Articular chondrocyte of knee joint (primary cell): ENCODE results near the gene PRAMEF4. TPM values are rescaled to one million over a fixed set of nuclear protein-coding genes. Genes with fewer than 3 reads are reported as not detected.

ENCODE experiments used
- small RNA-seq: library from RNA; depleted of rRNA; stranded (forward); fragments of <200 nt; gene quantifications from one replicate; pipeline ENCODE3, GENCODE V24; 2012
- total RNA-seq: library from RNA; depleted of rRNA; stranded (reverse); fragments of >200 nt; gene quantifications from 2 replicates; pipeline ENCODE4 v1.2.3, GENCODE V29; 2012

PRAMEF4 gene
- not detected in 2 replicates for total RNA-seq

GRCh38 chr1:12886101-12886500 lies at the start of gene PRAMEF4:
Gene PRAMEF4, minus strand, starts transcription at chr1:12886201. Its CDS starts 2,807 bp downstream, at chr1:12883394.

GRCh38 chr1:12916310-12916709 lies 30.3 kb upstream of the PRAMEF4 start, which contains the start of gene PRAMEF7:
Gene PRAMEF7, plus strand, starts transcription at chr1:12916610. Its CDS starts 1,083 bp downstream, at chr1:12917693.

GRCh38 chr1:12898170-12898569 lies 12.2 kb upstream of the PRAMEF4 start, which contains the start of gene PRAMEF10:
Gene PRAMEF10, minus strand, starts transcription at chr1:12898270. Its CDS starts 2,423 bp downstream, at chr1:12895847.

GRCh38 chr1:12856786-12857185 lies 29.2 kb downstream of the PRAMEF4 start, which contains the start of gene PRAMEF2:
Gene PRAMEF2, plus strand, starts transcription at chr1:12857086. Its CDS starts 1,924 bp downstream, at chr1:12859010.

GRCh38 chr1:12848620-12849019 lies 37.4 kb downstream of the PRAMEF4 start, which contains the start of gene HNRNPCL1:
Gene HNRNPCL1, minus strand, starts transcription at chr1:12848720. Its CDS starts 431 bp downstream, at chr1:12848289.

GRCh38 chr1:12831310-12831709 lies 54.7 kb downstream of the PRAMEF4 start, which contains the start of gene PRAMEF11:
Gene PRAMEF11, minus strand, starts transcription at chr1:12831410. Its CDS starts 2,621 bp downstream, at chr1:12828789.

Small RNA genes within 50 kb of the gene (small RNA-seq; reads per million reads assigned to genes)
- gene RNU6-1072P: not detected

Other genes starting within 250 kb of the PRAMEF4 start
- not detected in 2 replicates for gene AADACL4, start 242.1 kb downstream of the PRAMEF4 start, total RNA-seq
- not detected in 2 replicates for gene AADACL3, start 170.1 kb downstream of the PRAMEF4 start, total RNA-seq
- gene CFAP107, start 140.0 kb downstream of the PRAMEF4 start, total RNA-seq: not detected in 2 replicates
- gene PRAMEF12, start 112.5 kb downstream of the PRAMEF4 start, total RNA-seq: not detected in 2 replicates
- gene PRAMEF1, start 94.8 kb downstream of the PRAMEF4 start, total RNA-seq: not detected in 2 replicates
- gene PRAMEF11, start 54.8 kb downstream of the PRAMEF4 start, total RNA-seq: not detected in 2 replicates
- not detected in 2 replicates for gene HNRNPCL1, start 37.5 kb downstream of the PRAMEF4 start, total RNA-seq
- gene PRAMEF2, start 29.1 kb downstream of the PRAMEF4 start, total RNA-seq: not detected in 2 replicates
- gene PRAMEF10, start 12.1 kb upstream of the PRAMEF4 start, total RNA-seq: not detected in 2 replicates
- not detected in 2 replicates for gene PRAMEF7, start 30.4 kb upstream of the PRAMEF4 start, total RNA-seq
- not detected in 2 replicates for gene PRAMEF6, start 61.4 kb upstream of the PRAMEF4 start, total RNA-seq
- gene PRAMEF27, start 170.4 kb upstream of the PRAMEF4 start, total RNA-seq: not detected in 2 replicates
- not detected in 2 replicates for gene HNRNPCL3, start 174.6 kb upstream of the PRAMEF4 start, total RNA-seq
- not detected in 2 replicates for gene PRAMEF25, start 184.6 kb upstream of the PRAMEF4 start, total RNA-seq
- not detected in 2 replicates for gene HNRNPCL2, start 230.7 kb upstream of the PRAMEF4 start, total RNA-seq